Right lobe of liver (tissue), 4 donors: Measurements from ENCODE around the gene AMZ1.

Experiments used
- POLR2A ChIP-seq: fragments of 450-650 bp; IDR thresholded peaks from one replicate; pipeline ENCODE4 v1.6.1; 2017; ENCODE audit warnings: antibody characterized with exemption, mild to moderate bottlenecking
- TF ChIP-seq, protein P1 (sequence below), 4 donors: fragments of 200-600 bp in 3 of 4; fragments of 450-650 bp in 1 of 4; IDR thresholded peaks; one replicate each; pipeline versions ENCODE4 v1.5.1 to v1.8.0; 2016 to 2022; ENCODE audit warnings: antibody characterized with exemption in 4 of 4, mild to moderate bottlenecking in 2 of 4
- donor health status: DM: no; HTN: no; CAD: no.
- donor health status: DM: no; HTN: no; CAD: no.
- donor health status: DM: no; HTN: yes; CAD: no.

DNA sequence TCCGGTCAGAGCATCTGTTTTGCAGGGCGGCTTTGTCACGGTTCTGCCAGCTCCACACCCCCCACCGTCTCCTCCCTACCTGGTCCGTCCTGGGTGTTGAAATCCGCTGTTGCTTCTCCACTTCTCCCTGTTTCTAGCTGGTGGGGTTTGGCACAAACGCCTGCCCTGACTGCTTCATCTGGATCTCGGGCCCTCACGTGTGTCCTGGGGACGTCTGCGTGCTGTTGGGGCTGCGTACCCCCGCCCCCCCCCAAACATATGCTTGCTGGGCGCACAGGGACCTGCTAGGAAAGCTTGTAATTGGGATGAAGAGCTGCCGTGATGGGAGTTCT, 11.3 kb downstream of the AMZ1 start:
- TF ChIP-seq, protein P1, sequence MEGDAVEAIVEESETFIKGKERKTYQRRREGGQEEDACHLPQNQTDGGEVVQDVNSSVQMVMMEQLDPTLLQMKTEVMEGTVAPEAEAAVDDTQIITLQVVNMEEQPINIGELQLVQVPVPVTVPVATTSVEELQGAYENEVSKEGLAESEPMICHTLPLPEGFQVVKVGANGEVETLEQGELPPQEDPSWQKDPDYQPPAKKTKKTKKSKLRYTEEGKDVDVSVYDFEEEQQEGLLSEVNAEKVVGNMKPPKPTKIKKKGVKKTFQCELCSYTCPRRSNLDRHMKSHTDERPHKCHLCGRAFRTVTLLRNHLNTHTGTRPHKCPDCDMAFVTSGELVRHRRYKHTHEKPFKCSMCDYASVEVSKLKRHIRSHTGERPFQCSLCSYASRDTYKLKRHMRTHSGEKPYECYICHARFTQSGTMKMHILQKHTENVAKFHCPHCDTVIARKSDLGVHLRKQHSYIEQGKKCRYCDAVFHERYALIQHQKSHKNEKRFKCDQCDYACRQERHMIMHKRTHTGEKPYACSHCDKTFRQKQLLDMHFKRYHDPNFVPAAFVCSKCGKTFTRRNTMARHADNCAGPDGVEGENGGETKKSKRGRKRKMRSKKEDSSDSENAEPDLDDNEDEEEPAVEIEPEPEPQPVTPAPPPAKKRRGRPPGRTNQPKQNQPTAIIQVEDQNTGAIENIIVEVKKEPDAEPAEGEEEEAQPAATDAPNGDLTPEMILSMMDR (IDR thresholded peaks at IDR 0.05): no peak
- no peak for TF ChIP-seq POLR2A
